ENCODE measurements around the gene NPDC1. TPM values are rescaled to one million over a fixed set of nuclear protein-coding genes. Genes with fewer than 3 reads are reported as not detected.

NPDC1 gene
- total RNA-seq, 1 experiment from 2014 or later, result 44.1 TPM

GRCh38 chr9:137002646-137003041 is 43.3 kb downstream of the NPDC1 start:
- H3K27me3 ChIP-seq (replicated peaks; ENCODE audit: control insufficient read depth, insufficient read depth, low read length), result no peaks in the 10 kb centered on the region
- Mint-ChIP-seq H3K9me3 (ENCODE audit: unreplicated experiment) (no peaks in the 10 kb centered on the region), H3K27me3 (ENCODE audit: insufficient read depth, unreplicated experiment) (no peaks in the 10 kb centered on the region), H3K4me1 (ENCODE audit: low read depth, unreplicated experiment) (peaks cover 8% of the 10 kb centered on the region), H3K36me3 (ENCODE audit: insufficient read depth, unreplicated experiment) (peaks cover 11% of the 10 kb centered on the region), H3K4me3 (ENCODE audit: unreplicated experiment) (no peak overlapping the region), H3K27ac (ENCODE audit: unreplicated experiment) (no peak overlapping the region)
- intact Hi-C loops (cut with micrococcal nuclease; ENCODE audit: unreplicated experiment), result no loop called here
- H3K36me3 ChIP-seq (ENCODE audit: control insufficient read depth, insufficient read depth, low read length), result no peaks in the 10 kb centered on the region
- H3K9me3 ChIP-seq, result no peaks in the 10 kb centered on the region
- TF ChIP-seq CTCF (IDR thresholded peaks at IDR 0.05; ENCODE audit: insufficient read depth in 1 of 2, low read depth in 1 of 2, low read length in 1 of 2, severe bottlenecking in 1 of 2, unreplicated experiment in 1 of 2), result no peak
- POLR2A ChIA-PET, result no interaction called here
- peaks cover 5% of the 10 kb centered on the region; the same call in 1 of the 2 replicates for H3K4me1 ChIP-seq
- DNase-seq, result no peak
- no TSS peak for BruUV-seq (replicated peaks)
- CTCF ChIA-PET, result interaction anchor here (0.8 kb wide), 1 partner anchor 27 kb away, joined by 3 read pairs; no protein-coding TSS in a partner anchor
- no peak overlapping the region for H3K4me3 ChIP-seq (ENCODE audit: low read depth, low read length)

GRCh38 chr9:137001857-137002645 is 43.9 kb downstream of the NPDC1 start:
- H3K36me3 ChIP-seq (ENCODE audit: control insufficient read depth, insufficient read depth, low read length), result no peaks in the 10 kb centered on the region
- H3K27me3 ChIP-seq (replicated peaks; ENCODE audit: control insufficient read depth, insufficient read depth, low read length), result no peaks in the 10 kb centered on the region
- no peak overlapping the region for H3K4me3 ChIP-seq (ENCODE audit: low read depth, low read length)
- H3K4me3 Mint-ChIP-seq (ENCODE audit: unreplicated experiment), result no peak overlapping the region
- DNase-seq, result no peak
- H3K9me3 ChIP-seq, result no peaks in the 10 kb centered on the region
- no peaks in the 10 kb centered on the region for H3K27me3 Mint-ChIP-seq (ENCODE audit: insufficient read depth, unreplicated experiment)
- no peaks in the 10 kb centered on the region for H3K9me3 Mint-ChIP-seq (ENCODE audit: unreplicated experiment)
- POLR2A ChIA-PET, result no interaction called here
- no peak for TF ChIP-seq CTCF (IDR thresholded peaks at IDR 0.05; ENCODE audit: insufficient read depth in 1 of 2, low read depth in 1 of 2, low read length in 1 of 2, severe bottlenecking in 1 of 2, unreplicated experiment in 1 of 2)
- H3K27ac Mint-ChIP-seq (ENCODE audit: unreplicated experiment), result no peak overlapping the region
- peaks cover 11% of the 10 kb centered on the region for H3K4me1 ChIP-seq
- intact Hi-C loops (cut with micrococcal nuclease; ENCODE audit: unreplicated experiment), result no loop called here
- H3K4me1 Mint-ChIP-seq (ENCODE audit: low read depth, unreplicated experiment), result peaks cover 10% of the 10 kb centered on the region
- CTCF ChIA-PET, result interaction anchor here (0.6 to 0.8 kb wide), 2 partner anchors 27 to 68 kb away, joined by 3 to 4 read pairs; partner anchors contain the start of gene SAPCD2
- BruUV-seq (replicated peaks), result no TSS peak
- H3K36me3 Mint-ChIP-seq (ENCODE audit: insufficient read depth, unreplicated experiment), result peaks cover 17% of the 10 kb centered on the region

- no TSS peak for BruUV-seq (replicated peaks)
- Mint-ChIP-seq H3K9me3 (ENCODE audit: unreplicated experiment) (no peaks in the 10 kb centered on the region), H3K4me3 (ENCODE audit: unreplicated experiment) (no peak overlapping the region), H3K27ac (ENCODE audit: unreplicated experiment) (no peak overlapping the region), H3K27me3 (ENCODE audit: insufficient read depth, unreplicated experiment) (no peaks in the 10 kb centered on the region), H3K4me1 (ENCODE audit: low read depth, unreplicated experiment) (peaks cover 10% of the 10 kb centered on the region), H3K36me3 (ENCODE audit: insufficient read depth, unreplicated experiment) (peaks cover 28% of the 10 kb centered on the region)
- DNase-seq, result no peak
- H3K27me3 ChIP-seq (replicated peaks; ENCODE audit: control insufficient read depth, insufficient read depth, low read length), result no peaks in the 10 kb centered on the region
- H3K4me1 ChIP-seq, result peaks cover 24% of the 10 kb centered on the region
- no peaks in the 10 kb centered on the region for H3K9me3 ChIP-seq
- no peaks in the 10 kb centered on the region for H3K36me3 ChIP-seq (ENCODE audit: control insufficient read depth, insufficient read depth, low read length)
- ChIA-PET CTCF (interaction anchor here (0.6 to 1.2 kb wide), 2 partner anchors 35 to 140 kb away, joined by 4 to 5 read pairs; no protein-coding TSS in a partner anchor), POLR2A (no interaction called here)
- H3K4me3 ChIP-seq (ENCODE audit: low read depth, low read length), result no peak overlapping the region
- TF ChIP-seq CTCF (IDR thresholded peaks at IDR 0.05; ENCODE audit: insufficient read depth in 1 of 2, low read depth in 1 of 2, low read length in 1 of 2, severe bottlenecking in 1 of 2, unreplicated experiment in 1 of 2), result no peak
- intact Hi-C loops (cut with micrococcal nuclease; ENCODE audit: unreplicated experiment), result no loop called here
Measured at GRCh38 chr9:137000177-137000930, 45.6 kb downstream of the NPDC1 start.

All from Caco-2 (cell line).